H1 (cell line): Measurements from ENCODE around the gene STK33. TPM values are rescaled to one million over a fixed set of nuclear protein-coding genes. Genes with fewer than 3 reads are reported as not detected.

Source experiments
- CBX5 ChIP-seq: fragments of 300-800, 300-1000 bp; sonication (generic); IDR thresholded peaks from 2 replicates; pipeline ENCODE4 v1.7.1; 2016; ENCODE audit warnings: antibody characterized with exemption, low read length, low read depth
- HDAC6 ChIP-seq: IDR thresholded peaks from one replicate; pipeline ENCODE4 v1.7.1; 2012; ENCODE audit warnings: low read depth, mild to moderate bottlenecking, inconsistent platforms, low read length, moderate library complexity
- MAFK ChIP-seq: IDR thresholded peaks from 2 replicates; pipeline ENCODE4 v1.6.1; 2012; ENCODE audit warnings: low read depth, mild to moderate bottlenecking, improper control_type of control experiment, low read length
- SIN3A ChIP-seq, 2 experiments: IDR thresholded peaks in 1 of 2; conservative IDR thresholded peaks in 1 of 2; 2 replicates each; pipeline ENCODE4 v1.6.1; 2011 to 2012; ENCODE audit warnings: low read length in 2 of 2, improper control_type of control experiment in 1 of 2, low read depth in 1 of 2, mild to moderate bottlenecking in 1 of 2
- ZNF274 ChIP-seq: IDR thresholded peaks from 2 replicates; pipeline ENCODE4 v1.7.0; 2012; ENCODE audit warnings: low read length, borderline replicate concordance; ENCODE audit errors: extremely low read depth
- polyA plus RNA-seq, 7 experiments: library from polyadenylated mRNA; depleted of rRNA in 3 of 7; stranded (reverse) in 5 of 7; unstranded in 2 of 7; fragments of >200 nt in 5 of 7; fragments of 200-250 nt in 2 of 7; gene quantifications; 1 replicate in 5 of 7; 2 replicates in 1 of 7; 4 replicates in 1 of 7; pipeline versions ENCODE4 v1.2.1 to v1.2.3, GENCODE V29; 2011 to 2013; ENCODE audit warnings: missing spikeins in 2 of 7, mixed read lengths in 2 of 7
- total RNA-seq: library from RNA; stranded (reverse); fragmentation: NEBNext Ultra II Directional; extraction: Animal tissue kit (Norgen Biotek cat#: 25700); gene quantifications from 2 replicates; pipeline ENCODE4 v1.2.1, GENCODE V29; 2021

STK33 gene
- total and polyA plus RNA-seq, 2 of the 8 experiments (the other 6 are each of a cell fraction or from before 2014, with no cell fraction given), result 8.8 to 25.1 TPM

- TF ChIP-seq HDAC6, result no peak
- no peak for TF ChIP-seq MAFK
- TF ChIP-seq ZNF274, result no peak
- no peak for TF ChIP-seq SIN3A (conservative IDR thresholded peaks at IDR 0.05 in 1 of 2, IDR thresholded peaks at IDR 0.05 in 1 of 2; ENCODE audit: low read depth in 1 of 2, low read length in 2 of 2)
- TF ChIP-seq CBX5, result no peak
Measured at GRCh38 chr11:8381871-8382396, 212.1 kb downstream of the STK33 start (continued).
